Cardiac muscle cell (in vitro differentiated cells and primary cell): ENCODE results near the gene ZNF850. TPM values are rescaled to one million over a fixed set of nuclear protein-coding genes. Genes with fewer than 3 reads are reported as not detected.

Experiments
- DNase-seq, 2 donors: peaks; one replicate each; pipeline versions ENCODE4 v3.0.0 to v3.0.0-alpha.2; 2010 to 2017; ENCODE audit warnings: low read depth in 1 of 2, low spot score in 1 of 2
- H3K27ac ChIP-seq: fragments of 200-600 bp; sonication (generic); 2 replicates; pipeline ENCODE4 v1.5.1; 2016
- H3K27me3 ChIP-seq: fragments of 200-600 bp; sonication (generic); 2 replicates; pipeline ENCODE4 v1.6.0; 2016; ENCODE audit warnings: control low read depth
- H3K36me3 ChIP-seq: fragments of 200-600 bp; sonication (generic); 2 replicates; pipeline ENCODE4 v1.5.1; 2016; ENCODE audit warnings: control low read depth
- H3K4me1 ChIP-seq: fragments of 200-600 bp; sonication (generic); 2 replicates; pipeline ENCODE4 v1.8.1; 2017; ENCODE audit warnings: low read depth, mild to moderate bottlenecking, mixed run types
- H3K4me3 ChIP-seq: fragments of 200-600 bp; sonication (generic); 2 replicates; pipeline ENCODE4 v1.5.1; 2016; ENCODE audit warnings: mild to moderate bottlenecking
- H3K9me3 ChIP-seq: fragments of 200-600 bp; sonication (generic); 2 replicates; pipeline ENCODE4 v1.5.1; 2017; ENCODE audit warnings: low read depth, mild to moderate bottlenecking, control low read depth
- CTCF ChIP-seq: IDR thresholded peaks from 2 replicates; pipeline ENCODE4 v1.5.1; 2012; ENCODE audit warnings: low read depth, mild to moderate bottlenecking, low read length
- polyA plus RNA-seq: library from polyadenylated mRNA; unstranded; fragments of >200 nt; fragmentation: Nextera tagmentation; extraction: Ambion mirVana; gene quantifications from 2 replicates; pipeline ENCODE4 v1.2.1, GENCODE V29; 2016
- total RNA-seq: library from RNA; depleted of rRNA; stranded (reverse); fragments of >200 nt; gene quantifications from 2 replicates; pipeline ENCODE4 v1.2.3, GENCODE V29; 2016

Gene ZNF850
- 16.1 and 27.8 TPM in 2 replicates for total RNA-seq
- 2.9 and 9.5 TPM in 2 replicates for polyA plus RNA-seq

GRCh38 chr19:36772311-36773222 lies at the start of gene ZNF850:
ZNF850 (minus strand) TSS chr19:36772807; CDS start chr19:36762606, 10,201 bp downstream.
- Histone ChIP-seq H3K4me1 (no peaks in the 10 kb centered on the region), H3K27ac (peak within 1 kb of the TSS; percentile 100), H3K9me3 (no peaks in the 10 kb centered on the region), H3K4me3 (peak within 1 kb of the TSS; percentile 58), H3K36me3 (peaks cover 4% of the 10 kb centered on the region), H3K27me3 (no peaks in the 10 kb centered on the region)
- no peak for TF ChIP-seq CTCF
- DNase-seq: peak; percentile 97

DNA sequence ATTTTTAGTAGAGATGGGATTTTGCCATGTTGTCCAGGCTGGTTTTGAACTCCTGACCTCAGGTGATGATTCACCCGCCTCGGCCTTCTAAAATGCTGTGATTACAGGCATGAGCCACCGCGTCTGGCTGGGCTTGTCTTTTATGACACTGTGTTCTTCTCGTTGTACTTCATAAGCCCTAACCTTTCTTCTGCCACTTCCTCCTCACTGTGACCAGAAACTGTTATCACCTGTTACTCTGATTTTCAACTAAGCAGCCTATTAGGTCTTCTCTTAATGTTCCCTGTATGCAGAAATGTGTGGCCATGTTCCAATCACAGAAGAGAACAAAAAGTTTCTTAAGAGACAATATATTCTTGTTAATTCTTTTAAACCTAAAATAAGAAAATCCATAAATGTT lies 49.2 kb upstream of the ZNF850 start:
- Histone ChIP-seq H3K9me3 (peaks cover 8% of the 10 kb centered on the region), H3K27ac (no peak overlapping the region), H3K4me1 (no peaks in the 10 kb centered on the region), H3K27me3 (no peaks in the 10 kb centered on the region), H3K36me3 (peaks cover 52% of the 10 kb centered on the region), H3K4me3 (no peak overlapping the region)
- TF ChIP-seq CTCF: no peak
- no peak for DNase-seq

DNA sequence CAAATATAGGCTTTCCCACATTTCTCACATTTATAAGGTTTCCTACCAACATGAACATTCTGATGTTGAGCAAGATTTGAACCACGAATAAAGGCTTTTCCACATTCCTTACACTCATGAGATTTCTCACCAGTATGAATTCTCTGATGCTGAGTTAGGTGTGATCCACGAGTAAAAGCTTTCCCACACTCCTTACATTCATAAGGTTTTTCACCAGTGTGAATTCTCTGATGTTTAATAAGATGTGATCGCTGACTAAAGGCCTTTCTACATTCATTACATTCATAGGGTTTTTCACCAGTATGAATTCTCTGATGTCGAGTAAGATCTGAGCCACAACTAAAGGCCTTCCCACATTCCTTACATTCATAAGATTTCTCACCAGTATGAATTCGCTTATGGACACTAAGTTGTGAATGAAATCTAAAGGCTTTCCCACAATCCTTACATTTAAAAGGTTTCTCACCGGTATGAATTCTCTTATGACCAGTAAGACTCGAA lies 46.6 kb upstream of the ZNF850 start:
- peaks cover 44% of the 10 kb centered on the region for H3K36me3 ChIP-seq
- H3K9me3 ChIP-seq: peaks cover 13% of the 10 kb centered on the region
- no peaks in the 10 kb centered on the region for H3K4me1 ChIP-seq
- DNase-seq: no peak
- H3K27ac ChIP-seq: no peak overlapping the region
- no peaks in the 10 kb centered on the region for H3K27me3 ChIP-seq
- TF ChIP-seq CTCF: no peak
- H3K4me3 ChIP-seq: no peak overlapping the region

DNA sequence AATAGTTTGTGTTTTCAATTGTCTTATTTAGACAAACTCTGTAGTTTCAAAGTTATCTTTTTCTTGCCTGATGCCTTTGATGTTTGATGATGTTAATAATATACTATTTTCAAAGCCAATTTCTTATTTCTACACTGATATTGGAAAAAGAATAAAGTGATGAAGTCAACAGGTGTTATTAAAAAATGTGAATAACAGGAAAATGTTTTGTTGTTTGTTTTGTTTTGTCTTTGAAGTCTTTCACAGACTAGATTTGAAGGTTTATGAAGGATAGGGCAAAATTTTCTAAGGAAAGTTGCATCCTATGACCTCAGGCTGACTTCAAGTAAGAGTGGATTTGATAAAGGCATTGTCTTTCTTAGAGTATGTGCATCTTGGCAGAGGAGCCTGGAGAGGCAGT lies 34.4 kb upstream of the ZNF850 start:
- H3K4me1 ChIP-seq: no peaks in the 10 kb centered on the region
- no peak overlapping the region for H3K27ac ChIP-seq
- no peaks in the 10 kb centered on the region for H3K27me3 ChIP-seq
- no peak for TF ChIP-seq CTCF
- H3K9me3 ChIP-seq: no peaks in the 10 kb centered on the region
- peaks cover 3% of the 10 kb centered on the region for H3K36me3 ChIP-seq
- H3K4me3 ChIP-seq: no peak overlapping the region
- no peak for DNase-seq

DNA sequence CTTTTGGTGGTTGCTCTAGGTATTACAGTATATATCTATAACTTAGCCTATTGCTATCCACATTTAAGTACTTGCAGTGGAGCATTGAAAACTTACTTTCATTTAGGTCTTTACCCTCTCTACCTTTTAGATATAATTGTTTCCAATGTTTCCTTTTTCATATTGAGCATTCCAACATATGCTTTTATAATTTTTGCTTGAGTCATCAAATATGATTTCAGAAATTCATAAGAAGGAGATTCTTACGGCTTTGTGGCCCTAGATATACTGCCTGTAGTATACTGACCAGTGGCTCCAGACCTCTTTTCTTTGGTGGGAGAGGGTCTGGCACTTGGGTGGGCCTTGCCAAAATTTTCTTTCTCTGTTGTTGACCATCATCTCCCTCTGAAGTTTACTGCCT lies 32.8 kb upstream of the ZNF850 start:
- Histone ChIP-seq H3K4me3 (no peak overlapping the region), H3K36me3 (peaks cover 3% of the 10 kb centered on the region), H3K27ac (no peak overlapping the region), H3K9me3 (no peaks in the 10 kb centered on the region), H3K4me1 (no peaks in the 10 kb centered on the region), H3K27me3 (no peaks in the 10 kb centered on the region)
- no peak for DNase-seq
- TF ChIP-seq CTCF: no peak
